Testis (tissue), 2 donors: Measurements from ENCODE around the gene NUP85.

ENCODE experiments used
- POLR2A ChIP-seq: fragments of 450-650 bp; IDR thresholded peaks from one replicate; pipeline ENCODE4 v1.6.1; 2017; ENCODE audit warnings: antibody characterized with exemption, mild to moderate bottlenecking, moderate library complexity
- TF ChIP-seq, protein P1 (sequence below), 3 experiments: fragments of 450-650 bp in 2 of 3; fragments of 200-600 bp in 1 of 3; sonication (generic) in 1 of 3; IDR thresholded peaks; one replicate each; pipeline ENCODE4 v1.5.1; 2016 to 2019; ENCODE audit warnings: antibody characterized with exemption in 3 of 3, mild to moderate bottlenecking in 2 of 3, moderate library complexity in 1 of 3

DNA sequence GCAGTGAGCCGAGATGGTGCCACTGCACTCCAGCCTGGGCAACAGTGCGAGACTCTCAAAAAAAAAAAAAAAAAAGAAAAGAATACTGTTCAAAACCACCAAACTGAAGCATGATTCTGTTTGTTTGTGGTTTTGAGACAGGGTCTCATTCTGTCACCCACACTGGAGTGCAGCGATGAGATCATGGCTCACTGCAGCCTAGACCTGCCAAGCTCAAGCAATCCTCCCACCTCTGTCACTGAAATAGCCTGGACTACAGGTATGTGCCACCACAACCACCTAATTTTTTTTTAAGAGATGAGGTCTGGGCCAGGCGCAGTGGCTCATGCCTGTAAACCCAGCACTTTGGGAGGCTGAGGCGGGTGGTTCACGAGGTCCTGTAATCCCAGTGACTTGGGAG lies 27.0 kb upstream of the NUP85 start:
- TF ChIP-seq, protein P1, sequence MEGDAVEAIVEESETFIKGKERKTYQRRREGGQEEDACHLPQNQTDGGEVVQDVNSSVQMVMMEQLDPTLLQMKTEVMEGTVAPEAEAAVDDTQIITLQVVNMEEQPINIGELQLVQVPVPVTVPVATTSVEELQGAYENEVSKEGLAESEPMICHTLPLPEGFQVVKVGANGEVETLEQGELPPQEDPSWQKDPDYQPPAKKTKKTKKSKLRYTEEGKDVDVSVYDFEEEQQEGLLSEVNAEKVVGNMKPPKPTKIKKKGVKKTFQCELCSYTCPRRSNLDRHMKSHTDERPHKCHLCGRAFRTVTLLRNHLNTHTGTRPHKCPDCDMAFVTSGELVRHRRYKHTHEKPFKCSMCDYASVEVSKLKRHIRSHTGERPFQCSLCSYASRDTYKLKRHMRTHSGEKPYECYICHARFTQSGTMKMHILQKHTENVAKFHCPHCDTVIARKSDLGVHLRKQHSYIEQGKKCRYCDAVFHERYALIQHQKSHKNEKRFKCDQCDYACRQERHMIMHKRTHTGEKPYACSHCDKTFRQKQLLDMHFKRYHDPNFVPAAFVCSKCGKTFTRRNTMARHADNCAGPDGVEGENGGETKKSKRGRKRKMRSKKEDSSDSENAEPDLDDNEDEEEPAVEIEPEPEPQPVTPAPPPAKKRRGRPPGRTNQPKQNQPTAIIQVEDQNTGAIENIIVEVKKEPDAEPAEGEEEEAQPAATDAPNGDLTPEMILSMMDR (IDR thresholded peaks at IDR 0.05) = no peak
- no peak for TF ChIP-seq POLR2A
